ENCODE measurements around the gene SASH1.

DNA sequence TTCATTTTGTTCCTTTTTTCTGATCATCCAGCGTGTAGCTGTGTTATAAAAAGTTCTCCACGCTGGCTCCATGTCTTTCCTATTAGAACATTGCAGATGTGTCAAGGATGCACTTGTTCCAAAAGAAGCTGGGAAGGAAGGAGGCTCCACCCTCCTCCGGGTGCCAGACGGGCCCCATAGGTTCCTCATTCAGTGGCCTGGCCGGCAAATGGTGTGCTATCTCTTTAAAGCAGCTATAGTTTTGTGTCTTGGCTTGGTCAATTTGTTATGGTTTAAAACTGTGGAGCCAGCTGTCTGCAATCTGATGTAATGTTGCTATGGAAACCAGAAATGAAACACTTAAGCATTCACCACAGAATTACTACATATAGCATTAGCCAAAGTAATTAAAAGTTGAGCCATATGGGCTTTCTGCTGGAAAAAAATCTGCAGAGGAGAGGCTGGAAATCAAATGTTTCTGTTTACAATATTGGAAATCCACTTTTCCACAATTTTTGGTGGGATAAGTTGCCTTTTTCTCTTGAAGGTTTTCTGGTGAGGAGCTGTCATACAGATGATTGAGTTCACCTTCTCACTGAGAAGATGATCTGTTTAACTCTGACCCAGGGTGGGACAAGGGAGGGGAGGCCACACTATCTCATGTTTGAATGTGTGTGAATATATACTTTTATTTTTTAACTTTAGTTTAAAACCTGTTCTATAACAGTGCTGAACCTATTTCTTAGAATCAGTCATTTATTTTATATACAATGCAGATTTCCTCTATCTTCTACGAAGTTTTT, 167.4 kb downstream of the SASH1 start:
- TF ChIP-seq EZH2 (IDR thresholded peaks at IDR 0.05; ENCODE audit: borderline replicate concordance, low read length): no peak
- TF ChIP-seq, protein P1, sequence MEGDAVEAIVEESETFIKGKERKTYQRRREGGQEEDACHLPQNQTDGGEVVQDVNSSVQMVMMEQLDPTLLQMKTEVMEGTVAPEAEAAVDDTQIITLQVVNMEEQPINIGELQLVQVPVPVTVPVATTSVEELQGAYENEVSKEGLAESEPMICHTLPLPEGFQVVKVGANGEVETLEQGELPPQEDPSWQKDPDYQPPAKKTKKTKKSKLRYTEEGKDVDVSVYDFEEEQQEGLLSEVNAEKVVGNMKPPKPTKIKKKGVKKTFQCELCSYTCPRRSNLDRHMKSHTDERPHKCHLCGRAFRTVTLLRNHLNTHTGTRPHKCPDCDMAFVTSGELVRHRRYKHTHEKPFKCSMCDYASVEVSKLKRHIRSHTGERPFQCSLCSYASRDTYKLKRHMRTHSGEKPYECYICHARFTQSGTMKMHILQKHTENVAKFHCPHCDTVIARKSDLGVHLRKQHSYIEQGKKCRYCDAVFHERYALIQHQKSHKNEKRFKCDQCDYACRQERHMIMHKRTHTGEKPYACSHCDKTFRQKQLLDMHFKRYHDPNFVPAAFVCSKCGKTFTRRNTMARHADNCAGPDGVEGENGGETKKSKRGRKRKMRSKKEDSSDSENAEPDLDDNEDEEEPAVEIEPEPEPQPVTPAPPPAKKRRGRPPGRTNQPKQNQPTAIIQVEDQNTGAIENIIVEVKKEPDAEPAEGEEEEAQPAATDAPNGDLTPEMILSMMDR (IDR thresholded peaks at IDR 0.05; ENCODE audit: low read length): no peak
